ENCODE data around the gene SLC6A3.

DNA sequence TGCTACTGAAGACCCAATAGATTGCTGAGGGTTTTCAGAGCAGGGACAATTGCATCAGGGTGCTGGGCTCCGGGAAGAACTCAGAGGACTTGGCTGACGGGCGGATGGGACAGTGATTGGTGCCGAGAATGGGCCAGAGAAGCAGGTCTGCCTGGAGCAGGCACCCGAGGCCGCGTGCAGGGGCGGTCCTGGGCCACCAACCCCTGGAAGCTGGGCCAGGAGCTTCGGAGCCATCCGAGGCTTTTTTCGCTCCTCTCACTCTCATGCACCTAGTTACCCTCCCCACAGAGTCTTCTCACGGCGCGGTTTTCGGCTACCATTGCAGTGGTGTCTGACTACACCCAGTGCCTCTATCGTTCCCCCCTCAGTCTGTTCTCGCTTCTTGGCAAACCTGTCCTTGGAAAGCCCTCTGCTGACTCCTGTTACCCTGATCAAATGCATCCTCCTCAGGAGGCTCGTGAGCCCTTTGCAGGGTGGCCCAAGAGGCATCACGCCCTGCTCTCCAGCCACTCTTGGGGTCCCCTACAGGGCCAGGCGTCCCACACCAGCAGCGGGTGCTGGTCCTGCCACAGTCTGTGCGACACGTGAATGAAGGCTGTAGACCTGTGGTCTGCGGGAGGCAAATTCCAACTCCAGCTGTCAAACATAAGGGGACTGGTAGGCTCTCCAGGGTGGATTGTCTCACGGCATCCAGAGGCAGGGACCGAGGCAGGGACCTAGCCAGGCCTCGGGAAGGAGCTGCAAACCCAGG, 99.2 kb downstream of the SLC6A3 start:
- TF ChIP-seq BRF2 (IDR thresholded peaks at IDR 0.05; ENCODE audit: borderline replicate concordance, insufficient read depth, insufficient read length): no peak
- TF ChIP-seq, protein P1, sequence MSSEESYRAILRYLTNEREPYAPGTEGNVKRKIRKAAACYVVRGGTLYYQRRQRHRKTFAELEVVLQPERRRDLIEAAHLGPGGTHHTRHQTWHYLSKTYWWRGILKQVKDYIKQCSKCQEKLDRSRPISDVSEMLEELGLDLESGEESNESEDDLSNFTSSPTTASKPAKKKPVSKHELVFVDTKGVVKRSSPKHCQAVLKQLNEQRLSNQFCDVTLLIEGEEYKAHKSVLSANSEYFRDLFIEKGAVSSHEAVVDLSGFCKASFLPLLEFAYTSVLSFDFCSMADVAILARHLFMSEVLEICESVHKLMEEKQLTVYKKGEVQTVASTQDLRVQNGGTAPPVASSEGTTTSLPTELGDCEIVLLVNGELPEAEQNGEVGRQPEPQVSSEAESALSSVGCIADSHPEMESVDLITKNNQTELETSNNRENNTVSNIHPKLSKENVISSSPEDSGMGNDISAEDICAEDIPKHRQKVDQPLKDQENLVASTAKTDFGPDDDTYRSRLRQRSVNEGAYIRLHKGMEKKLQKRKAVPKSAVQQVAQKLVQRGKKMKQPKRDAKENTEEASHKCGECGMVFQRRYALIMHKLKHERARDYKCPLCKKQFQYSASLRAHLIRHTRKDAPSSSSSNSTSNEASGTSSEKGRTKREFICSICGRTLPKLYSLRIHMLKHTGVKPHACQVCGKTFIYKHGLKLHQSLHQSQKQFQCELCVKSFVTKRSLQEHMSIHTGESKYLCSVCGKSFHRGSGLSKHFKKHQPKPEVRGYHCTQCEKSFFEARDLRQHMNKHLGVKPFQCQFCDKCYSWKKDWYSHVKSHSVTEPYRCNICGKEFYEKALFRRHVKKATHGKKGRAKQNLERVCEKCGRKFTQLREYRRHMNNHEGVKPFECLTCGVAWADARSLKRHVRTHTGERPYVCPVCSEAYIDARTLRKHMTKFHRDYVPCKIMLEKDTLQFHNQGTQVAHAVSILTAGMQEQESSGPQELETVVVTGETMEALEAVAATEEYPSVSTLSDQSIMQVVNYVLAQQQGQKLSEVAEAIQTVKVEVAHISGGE (CRISPR knock-in tag; IDR thresholded peaks at IDR 0.05): no peak
- TF ChIP-seq ZNF695 (CRISPR knock-in tag; IDR thresholded peaks at IDR 0.05): no peak
- TF ChIP-seq, protein P2, sequence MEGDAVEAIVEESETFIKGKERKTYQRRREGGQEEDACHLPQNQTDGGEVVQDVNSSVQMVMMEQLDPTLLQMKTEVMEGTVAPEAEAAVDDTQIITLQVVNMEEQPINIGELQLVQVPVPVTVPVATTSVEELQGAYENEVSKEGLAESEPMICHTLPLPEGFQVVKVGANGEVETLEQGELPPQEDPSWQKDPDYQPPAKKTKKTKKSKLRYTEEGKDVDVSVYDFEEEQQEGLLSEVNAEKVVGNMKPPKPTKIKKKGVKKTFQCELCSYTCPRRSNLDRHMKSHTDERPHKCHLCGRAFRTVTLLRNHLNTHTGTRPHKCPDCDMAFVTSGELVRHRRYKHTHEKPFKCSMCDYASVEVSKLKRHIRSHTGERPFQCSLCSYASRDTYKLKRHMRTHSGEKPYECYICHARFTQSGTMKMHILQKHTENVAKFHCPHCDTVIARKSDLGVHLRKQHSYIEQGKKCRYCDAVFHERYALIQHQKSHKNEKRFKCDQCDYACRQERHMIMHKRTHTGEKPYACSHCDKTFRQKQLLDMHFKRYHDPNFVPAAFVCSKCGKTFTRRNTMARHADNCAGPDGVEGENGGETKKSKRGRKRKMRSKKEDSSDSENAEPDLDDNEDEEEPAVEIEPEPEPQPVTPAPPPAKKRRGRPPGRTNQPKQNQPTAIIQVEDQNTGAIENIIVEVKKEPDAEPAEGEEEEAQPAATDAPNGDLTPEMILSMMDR (IDR thresholded peaks at IDR 0.05 in 2 of 3, conservative IDR thresholded peaks at IDR 0.05 in 1 of 3; ENCODE audit: insufficient read depth in 2 of 3, low read depth in 1 of 3, low read length in 3 of 3): no peak
- TF ChIP-seq JUND (IDR thresholded peaks at IDR 0.05; ENCODE audit: borderline replicate concordance, low read depth, low read length): no peak
- no peak for TF ChIP-seq JUND (tag; IDR thresholded peaks at IDR 0.05; ENCODE audit: borderline replicate concordance, low read depth, low read length)
- TF ChIP-seq THRAP3 (IDR thresholded peaks at IDR 0.05; ENCODE audit: borderline replicate concordance): no peak
